HUES64 (cell line): ENCODE results near the gene HCFC1R1.

ENCODE experiments used
- H3K27ac ChIP-seq: 2 replicates; pipeline ENCODE4 v1.7.0; 2013; ENCODE audit warnings: low read depth, low read length, inconsistent platforms
- H3K27me3 ChIP-seq: 2 replicates; pipeline ENCODE4 v1.6.1; 2013; ENCODE audit warnings: mild to moderate bottlenecking, low read length; ENCODE audit not compliant: insufficient read depth
- H3K36me3 ChIP-seq: 2 replicates; pipeline ENCODE4 v1.6.1; 2013; ENCODE audit warnings: mild to moderate bottlenecking, low read length; ENCODE audit not compliant: insufficient read depth
- H3K4me1 ChIP-seq: 2 replicates; pipeline ENCODE4 v1.6.1; 2013; ENCODE audit warnings: mild to moderate bottlenecking, low read length, moderate library complexity; ENCODE audit not compliant: insufficient read depth
- H3K4me3 ChIP-seq: 2 replicates; pipeline ENCODE4 v1.5.1; 2013; ENCODE audit warnings: mild to moderate bottlenecking, low read length, moderate library complexity
- H3K9ac ChIP-seq: 2 replicates; pipeline ENCODE4 v1.6.1; 2013; ENCODE audit warnings: mild to moderate bottlenecking, low read depth, low read length
- H3K9me3 ChIP-seq: 2 replicates; pipeline ENCODE4 v1.6.1; 2013; ENCODE audit warnings: low read depth, low read length; ENCODE audit not compliant: insufficient read depth
- WGBS: fragments of 150-250, 120-280 bp; methylation state at CpG from one replicate; pipeline ENCODE4 v1.1.7; 2013; ENCODE audit warnings: missing lambda C conversion rate; 5-methylcytosine and 5-hydroxymethylcytosine counted together

Gene HCFC1R1

DNA sequence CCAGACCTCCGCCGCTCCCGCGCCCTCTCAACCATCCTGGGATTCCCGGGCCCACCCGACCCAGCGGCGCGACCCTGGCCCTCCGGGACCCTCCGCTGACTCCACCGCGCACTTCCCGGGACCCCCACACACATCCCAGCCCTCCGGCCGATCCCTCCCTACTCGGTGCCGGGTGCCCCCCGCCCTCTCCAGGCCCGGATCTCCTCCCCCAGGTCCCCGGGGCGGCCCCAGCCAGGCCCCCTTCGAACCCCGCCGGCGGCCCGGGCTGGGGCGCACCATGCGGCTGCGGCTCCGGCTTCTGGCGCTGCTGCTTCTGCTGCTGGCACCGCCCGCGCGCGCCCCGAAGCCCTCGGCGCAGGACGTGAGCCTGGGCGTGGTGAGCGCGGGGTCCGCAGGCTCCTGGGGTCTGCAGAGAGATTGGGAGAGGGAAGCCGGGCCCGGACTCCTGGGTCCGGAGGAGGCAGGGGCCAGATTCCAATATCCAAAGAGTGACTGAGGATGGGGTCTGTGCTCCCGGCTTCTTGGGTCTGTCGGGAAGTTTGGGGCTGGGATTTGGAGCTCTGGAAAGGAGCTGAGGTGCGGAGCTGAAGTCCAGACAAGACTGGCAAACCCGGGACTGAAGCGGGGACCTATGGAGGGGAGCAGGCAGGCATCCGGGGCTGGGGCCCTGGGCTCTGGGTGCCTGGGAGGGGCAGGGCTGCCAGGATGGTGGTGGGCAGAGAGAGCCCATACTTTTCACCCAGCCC is 23.1 kb upstream of the HCFC1R1 start:
- Histone ChIP-seq H3K4me1 (no peaks in the 10 kb centered on the region), H3K9me3 (no peaks in the 10 kb centered on the region), H3K36me3 (no peaks in the 10 kb centered on the region), H3K4me3 (peak overlapping the region; percentile 82), H3K27me3 (peaks cover 77% of the 10 kb centered on the region), H3K27ac (no peak overlapping the region), H3K9ac (peak overlapping the region; percentile 68)
- 2% methylated on average over 54 of the region's 54 CpGs for WGBS

DNA sequence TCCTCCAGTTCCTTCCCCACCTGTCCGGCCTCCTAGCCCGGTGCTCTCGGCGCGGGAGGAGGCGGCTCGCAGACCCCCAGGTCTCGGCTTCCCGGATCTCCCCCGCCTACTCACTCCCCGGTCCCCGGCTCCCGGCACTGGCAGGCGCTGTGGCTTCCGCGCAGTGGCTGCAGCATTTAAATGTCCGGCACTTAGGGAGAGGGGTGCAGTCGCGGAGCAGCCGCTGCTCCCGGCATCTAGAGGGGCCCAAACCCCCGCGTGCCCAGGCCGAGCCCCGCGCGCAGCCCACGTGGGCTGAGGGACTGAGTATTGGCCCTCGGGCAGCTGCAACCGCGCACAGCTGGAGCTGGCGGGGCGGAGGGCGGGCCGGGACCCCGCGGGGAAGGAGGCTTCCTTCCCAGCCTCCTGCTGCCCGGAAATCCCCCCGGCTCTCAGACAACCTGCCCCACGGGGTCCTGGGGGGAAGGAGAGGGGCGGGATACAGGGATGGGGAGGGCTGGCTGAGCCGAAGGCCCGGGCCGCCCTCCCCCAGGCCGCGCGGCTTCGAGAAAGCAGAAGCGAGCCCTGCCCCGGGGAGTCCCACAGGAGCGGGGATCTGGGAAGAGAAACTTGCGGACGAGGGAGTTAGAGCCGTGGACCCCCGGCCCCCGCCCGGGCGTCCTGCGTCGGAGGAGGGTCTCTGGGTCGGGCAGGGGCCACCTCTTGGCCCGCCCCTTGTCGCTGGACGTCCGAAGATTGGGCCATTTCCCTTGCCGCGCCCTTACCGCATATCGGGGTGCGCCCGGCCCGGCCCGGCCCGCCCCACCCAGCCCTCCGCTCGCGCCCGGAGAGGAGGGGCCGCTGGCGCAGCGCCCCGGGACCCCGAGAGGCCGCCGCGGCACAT is 22.3 kb upstream of the HCFC1R1 start, which contains the start of gene MMP25:
TSS of gene MMP25 (plus strand) at position 804 of the 883 bp plus-strand sequence. CDS start 357 bp downstream, outside the sequence.
- Histone ChIP-seq H3K9me3 (no peaks in the 10 kb centered on the region), H3K9ac (peak within 1 kb of the TSS; percentile 69), H3K27me3 (peaks cover 75% of the 10 kb centered on the region), H3K36me3 (no peaks in the 10 kb centered on the region), H3K4me3 (peak within 1 kb of the TSS; percentile 82), H3K4me1 (no peaks in the 10 kb centered on the region), H3K27ac (peak within 1 kb of the TSS; percentile 71; the same call in 1 of the 2 replicates)
- under 1% methylated on average over 84 of the region's 86 CpGs for WGBS

DNA sequence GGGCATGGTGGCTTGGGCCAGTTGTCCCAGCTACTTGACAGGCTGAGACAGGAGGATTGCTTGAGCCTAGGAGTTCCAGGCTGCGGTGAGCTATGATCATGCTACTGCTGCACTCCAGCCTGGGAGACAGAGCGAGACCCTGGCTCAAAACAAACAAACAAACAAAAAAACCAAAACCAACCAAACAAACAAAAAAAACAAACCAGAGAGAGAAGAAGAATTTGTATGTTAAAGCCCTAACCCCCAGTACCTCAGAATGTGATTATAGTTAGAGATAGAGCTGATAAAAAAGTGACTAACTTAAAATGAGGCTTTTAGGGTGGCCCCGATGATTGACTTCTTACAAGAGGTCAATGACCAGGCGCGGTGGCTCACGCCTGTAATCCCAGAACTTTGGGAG is 21.0 kb upstream of the HCFC1R1 start:
- Histone ChIP-seq H3K9ac (no peak overlapping the region), H3K4me3 (peak overlapping the region; percentile 82; the same call in 1 of the 2 replicates), H3K4me1 (no peaks in the 10 kb centered on the region), H3K27ac (no peak overlapping the region), H3K36me3 (no peaks in the 10 kb centered on the region), H3K9me3 (no peaks in the 10 kb centered on the region), H3K27me3 (peaks cover 65% of the 10 kb centered on the region)
- 93% methylated on average over 5 of the region's 6 CpGs for WGBS

DNA sequence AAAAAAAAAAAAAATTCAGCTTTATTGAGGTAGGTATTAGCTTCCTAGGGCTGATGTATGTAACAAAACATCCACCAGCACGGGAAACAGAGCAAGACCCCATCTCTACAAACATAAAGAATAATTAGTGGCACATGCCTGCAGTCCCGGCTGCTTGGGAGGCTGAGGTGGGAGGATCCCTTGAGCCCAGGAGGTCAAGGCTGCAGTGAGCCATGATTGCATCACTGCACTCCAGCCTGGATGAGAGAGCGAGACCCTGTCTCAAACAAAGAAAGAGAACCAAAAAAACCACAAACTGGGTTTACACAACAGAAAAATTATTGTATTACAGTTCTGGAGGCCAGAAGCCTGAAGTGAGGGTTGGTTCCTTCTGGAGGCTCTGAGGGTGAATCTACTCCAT is 18.6 kb upstream of the HCFC1R1 start:
- no peak overlapping the region for H3K27ac ChIP-seq
- 93% methylated on average over 2 of the region's 3 CpGs for WGBS
- no peaks in the 10 kb centered on the region for H3K36me3 ChIP-seq
- no peak overlapping the region for H3K4me3 ChIP-seq
- no peaks in the 10 kb centered on the region for H3K9me3 ChIP-seq
- H3K4me1 ChIP-seq, result peaks cover 5% of the 10 kb centered on the region; the same call in 1 of the 2 replicates
- H3K27me3 ChIP-seq, result peaks cover 67% of the 10 kb centered on the region
- H3K9ac ChIP-seq, result no peak overlapping the region

DNA sequence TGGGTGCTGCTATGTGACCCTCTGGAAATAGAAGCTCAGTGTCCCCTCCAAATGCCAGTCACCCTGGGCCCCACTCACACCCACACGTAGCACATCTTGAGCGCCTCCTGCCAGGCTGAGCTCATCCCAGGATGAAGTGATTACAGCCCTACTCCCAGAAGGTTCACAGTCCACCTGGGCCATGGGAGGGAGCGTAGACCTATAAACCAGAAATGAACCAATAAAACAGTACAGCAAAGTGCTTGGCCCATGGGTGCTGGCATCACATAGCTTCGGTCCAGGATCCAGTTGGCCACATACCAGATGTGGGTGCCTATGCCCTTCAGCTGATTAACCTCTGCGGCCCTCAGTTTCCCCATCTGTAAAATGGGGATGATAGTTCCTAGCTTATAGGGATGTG is 15.2 kb upstream of the HCFC1R1 start:
- no peak overlapping the region; the same call in 1 of the 2 replicates for H3K27ac ChIP-seq
- peaks cover 63% of the 10 kb centered on the region for H3K27me3 ChIP-seq
- H3K9ac ChIP-seq, result no peak overlapping the region
- H3K4me3 ChIP-seq, result no peak overlapping the region
- no peaks in the 10 kb centered on the region for H3K9me3 ChIP-seq
- H3K36me3 ChIP-seq, result no peaks in the 10 kb centered on the region
- 91% methylated on average over 5 of the region's 5 CpGs for WGBS
- peaks cover 5% of the 10 kb centered on the region; the same call in 1 of the 2 replicates for H3K4me1 ChIP-seq

DNA sequence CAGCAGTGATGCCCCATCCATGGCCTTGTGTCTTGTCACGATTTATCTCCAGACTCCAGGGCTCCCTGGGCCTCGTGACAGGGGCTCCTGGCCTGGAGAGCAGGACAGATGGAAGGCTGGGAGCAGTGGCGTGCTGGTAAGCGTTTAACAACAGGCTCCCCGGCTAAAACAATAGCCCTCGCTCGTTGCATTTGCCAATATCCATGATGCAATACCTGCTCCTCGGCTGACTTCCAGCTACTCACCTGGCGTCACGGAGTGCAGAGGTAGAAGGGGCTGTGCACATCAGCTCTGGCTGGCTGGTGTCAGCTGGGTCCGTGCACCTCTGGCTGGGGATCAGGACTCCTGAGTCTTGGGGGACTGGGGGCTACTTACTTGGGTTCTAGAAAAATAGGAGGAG is 14.5 kb upstream of the HCFC1R1 start:
- Histone ChIP-seq H3K27ac (peak overlapping the region; percentile 52; the same call in 1 of the 2 replicates), H3K27me3 (peaks cover 58% of the 10 kb centered on the region)

DNA sequence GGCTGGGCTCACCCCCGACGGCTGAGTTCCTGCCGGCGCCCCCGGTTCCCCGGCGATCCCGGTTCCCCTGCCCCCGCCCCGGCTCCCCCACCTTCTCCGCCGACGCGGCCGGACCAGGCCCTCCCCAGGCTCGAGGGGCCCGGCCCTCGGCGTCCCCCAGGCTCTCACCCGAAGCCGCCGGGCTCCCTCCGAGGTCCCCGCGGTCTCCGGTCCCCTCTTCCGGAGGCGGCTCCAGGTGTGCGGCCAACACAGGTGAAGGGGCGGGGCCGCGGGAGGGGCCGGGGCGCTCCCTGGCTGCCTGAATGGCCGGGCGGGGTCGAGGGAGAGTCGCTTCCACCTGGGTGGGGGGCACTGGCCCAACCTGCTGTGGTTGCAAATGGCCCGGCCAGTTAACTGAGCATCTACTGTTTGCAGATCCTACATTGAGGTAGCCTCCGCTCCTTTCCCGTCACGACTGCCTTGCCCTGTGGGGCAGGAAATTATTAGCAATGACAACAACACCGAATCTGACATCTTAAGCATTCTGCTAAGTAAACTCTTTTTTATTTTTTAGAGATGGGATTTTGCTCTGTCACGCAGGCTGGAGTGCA is 13.1 kb upstream of the HCFC1R1 start, which contains the start of gene BICDL2:
TSS of gene BICDL2 (minus strand) at position 219 of the 590 bp plus-strand sequence. CDS start 1,448 bp downstream, outside the sequence.
- Histone ChIP-seq H3K4me1 (peaks cover 5% of the 10 kb centered on the region; the same call in 1 of the 2 replicates), H3K9me3 (no peaks in the 10 kb centered on the region), H3K9ac (peak within 1 kb of the TSS; percentile 38; the same call in 1 of the 2 replicates), H3K27me3 (peaks cover 53% of the 10 kb centered on the region), H3K36me3 (no peaks in the 10 kb centered on the region), H3K27ac (no peak within 1 kb of the TSS), H3K4me3 (peak within 1 kb of the TSS; percentile 63)
- WGBS, result 9% methylated on average over 44 of the region's 44 CpGs

More for the DNA sequence above, 14.5 kb upstream of the HCFC1R1 start:
- H3K9ac ChIP-seq, result peak overlapping the region; percentile 14; the same call in 1 of the 2 replicates
- peaks cover 5% of the 10 kb centered on the region; the same call in 1 of the 2 replicates for H3K4me1 ChIP-seq
- H3K4me3 ChIP-seq, result no peak overlapping the region
- no peaks in the 10 kb centered on the region for H3K9me3 ChIP-seq
- WGBS, result 68% methylated on average over 11 of the region's 11 CpGs
- H3K36me3 ChIP-seq, result no peaks in the 10 kb centered on the region

DNA sequence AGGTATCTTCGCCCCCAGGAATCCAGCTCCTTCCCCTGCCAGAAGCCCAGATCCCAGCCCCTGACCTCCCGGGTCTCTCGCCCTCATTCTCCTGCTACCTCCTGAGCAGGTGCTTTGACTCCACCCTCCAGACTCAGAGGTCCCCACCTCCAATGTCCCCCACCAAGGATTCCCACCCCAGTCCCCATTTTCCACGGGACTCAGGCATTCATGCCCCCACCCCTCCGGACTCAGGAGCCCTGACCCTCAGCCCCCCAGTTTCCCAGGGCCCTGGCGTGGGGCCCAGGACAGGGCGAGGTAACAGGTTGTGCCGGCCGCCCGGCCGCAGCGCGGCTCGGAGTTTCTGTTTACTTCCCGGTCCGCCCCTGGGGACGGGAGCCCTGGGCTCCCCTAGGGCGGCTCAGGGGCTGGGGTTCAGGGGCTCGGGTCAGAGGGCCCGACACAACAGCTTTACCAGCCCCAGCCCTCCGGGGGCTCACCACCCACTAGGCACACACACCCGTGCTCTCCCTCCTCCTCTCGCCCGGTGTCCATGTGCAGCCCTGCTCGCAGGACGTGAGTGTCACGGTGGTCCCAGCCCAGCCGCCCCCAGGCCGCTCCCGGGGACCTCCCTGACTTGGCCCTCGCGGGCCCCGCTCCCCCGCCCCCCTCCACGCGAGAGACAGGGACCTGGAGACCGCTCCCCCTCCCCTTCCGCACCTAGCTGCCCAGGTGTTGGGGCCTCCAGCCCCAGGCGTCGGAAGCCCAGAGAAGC is 12.4 kb upstream of the HCFC1R1 start:
- WGBS, result 9% methylated on average over 40 of the region's 40 CpGs
- H3K27me3 ChIP-seq, result peaks cover 51% of the 10 kb centered on the region
- H3K36me3 ChIP-seq, result no peaks in the 10 kb centered on the region
- H3K9me3 ChIP-seq, result no peaks in the 10 kb centered on the region
- H3K9ac ChIP-seq, result peak overlapping the region; percentile 38; the same call in 1 of the 2 replicates
- H3K4me3 ChIP-seq, result peak overlapping the region; percentile 63
- H3K27ac ChIP-seq, result no peak overlapping the region
- H3K4me1 ChIP-seq, result peaks cover 5% of the 10 kb centered on the region; the same call in 1 of the 2 replicates

DNA sequence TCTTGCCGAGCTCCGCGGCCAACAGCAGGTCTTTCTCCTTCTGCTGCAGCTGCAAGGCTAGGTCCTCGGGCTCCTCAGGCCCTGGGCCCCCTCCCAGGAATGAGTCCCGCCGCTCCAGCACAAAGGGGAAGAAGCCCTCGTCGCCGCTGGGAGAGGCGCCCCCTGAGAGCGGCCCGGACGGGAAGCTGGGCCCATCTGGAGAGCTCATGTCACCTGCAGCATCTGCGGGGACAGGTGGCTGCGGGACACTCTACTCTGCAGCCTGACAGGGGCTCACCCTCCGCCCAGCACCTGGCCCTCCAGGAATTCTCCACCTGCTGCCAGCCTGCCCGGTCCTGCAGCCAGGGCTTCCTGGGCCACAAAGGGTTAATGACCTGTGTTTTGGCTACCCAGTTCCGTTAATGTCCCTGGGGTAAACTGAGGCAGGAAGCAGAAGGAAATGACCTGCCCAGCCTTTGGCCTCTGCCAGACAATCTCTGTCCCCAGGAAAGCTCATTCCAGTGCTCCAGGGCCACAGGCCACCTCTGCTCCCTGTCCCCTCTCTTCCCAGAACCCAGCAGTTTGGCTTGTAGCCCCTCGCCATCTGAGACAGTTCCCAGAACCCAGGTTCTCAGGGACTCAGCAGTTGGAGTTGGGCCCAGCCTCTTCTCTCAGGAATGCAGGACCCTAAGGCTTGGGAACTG is 11.7 kb upstream of the HCFC1R1 start:
- H3K9ac ChIP-seq, result no peak overlapping the region
- peaks cover 51% of the 10 kb centered on the region for H3K27me3 ChIP-seq
- peaks cover 5% of the 10 kb centered on the region; the same call in 1 of the 2 replicates for H3K4me1 ChIP-seq
- no peaks in the 10 kb centered on the region for H3K9me3 ChIP-seq
- peak overlapping the region; percentile 63 for H3K4me3 ChIP-seq
- no peaks in the 10 kb centered on the region for H3K36me3 ChIP-seq
- 63% methylated on average over 19 of the region's 19 CpGs for WGBS
- H3K27ac ChIP-seq, result no peak overlapping the region

DNA sequence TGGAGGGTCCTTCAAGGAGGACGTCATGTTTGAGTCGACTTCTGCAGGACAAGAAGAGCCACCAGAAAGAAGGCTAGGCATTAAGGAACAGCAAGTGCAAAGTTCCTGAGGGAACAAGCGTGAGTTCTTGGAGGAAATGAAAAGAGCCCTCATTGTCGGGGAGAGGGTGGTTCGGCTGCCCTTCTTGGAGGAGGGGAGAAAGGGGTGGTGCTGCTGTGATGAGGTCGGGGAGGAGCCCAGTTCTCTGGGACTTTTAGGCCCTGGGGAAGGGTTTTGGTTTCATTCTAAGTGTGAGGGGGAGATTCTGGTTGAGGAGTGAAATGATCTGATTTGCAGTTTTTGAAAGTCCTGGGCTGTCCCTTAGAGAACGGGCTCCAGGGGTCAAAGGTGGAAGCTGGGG is 8.9 kb upstream of the HCFC1R1 start:
- 73% methylated on average over 7 of the region's 7 CpGs for WGBS
- no peaks in the 10 kb centered on the region for H3K9me3 ChIP-seq
- H3K27ac ChIP-seq, result no peak overlapping the region
- no peak overlapping the region for H3K9ac ChIP-seq
- no peak overlapping the region for H3K4me3 ChIP-seq
- H3K36me3 ChIP-seq, result no peaks in the 10 kb centered on the region
- H3K27me3 ChIP-seq, result peaks cover 53% of the 10 kb centered on the region
- peaks cover 9% of the 10 kb centered on the region for H3K4me1 ChIP-seq
